ENCODE measurements around the gene SLC16A4.

SLC16A4 gene

GRCh38 chr1:110348050-110348449 lies 42.8 kb downstream of the SLC16A4 start:
- TF ChIP-seq GATA3 (IDR thresholded peaks at IDR 0.05; ENCODE audit: low read depth, low read length), result no peak
- TF ChIP-seq GATA2 (IDR thresholded peaks at IDR 0.05; ENCODE audit: low read depth, low read length), result no peak

GRCh38 chr1:110347182-110347893 lies 43.5 kb downstream of the SLC16A4 start:
- TF ChIP-seq GATA2 (IDR thresholded peaks at IDR 0.05; ENCODE audit: low read depth, low read length), result no peak
- TF ChIP-seq GATA3 (IDR thresholded peaks at IDR 0.05; ENCODE audit: low read depth, low read length), result no peak

GRCh38 chr1:110346690-110347089 lies 44.1 kb downstream of the SLC16A4 start:
- no peak for TF ChIP-seq GATA2 (IDR thresholded peaks at IDR 0.05; ENCODE audit: low read depth, low read length)
- no peak for TF ChIP-seq GATA3 (IDR thresholded peaks at IDR 0.05; ENCODE audit: low read depth, low read length)

GRCh38 chr1:110345480-110345879 lies 45.3 kb downstream of the SLC16A4 start:
- TF ChIP-seq GATA2 (IDR thresholded peaks at IDR 0.05; ENCODE audit: low read depth, low read length) (no peak), GATA3 (IDR thresholded peaks at IDR 0.05; ENCODE audit: low read depth, low read length) (no peak)

GRCh38 chr1:110344152-110344551 lies 46.7 kb downstream of the SLC16A4 start:
- TF ChIP-seq GATA3 (IDR thresholded peaks at IDR 0.05; ENCODE audit: low read depth, low read length), result no peak
- no peak for TF ChIP-seq GATA2 (IDR thresholded peaks at IDR 0.05; ENCODE audit: low read depth, low read length)

GRCh38 chr1:110343249-110343648 lies 47.6 kb downstream of the SLC16A4 start:
- TF ChIP-seq GATA3 (IDR thresholded peaks at IDR 0.05; ENCODE audit: low read depth, low read length) (no peak), GATA2 (IDR thresholded peaks at IDR 0.05; ENCODE audit: low read depth, low read length) (no peak)

GRCh38 chr1:110341872-110342331 lies 48.9 kb downstream of the SLC16A4 start:
- no peak for TF ChIP-seq GATA3 (IDR thresholded peaks at IDR 0.05; ENCODE audit: low read depth, low read length)
- no peak for TF ChIP-seq GATA2 (IDR thresholded peaks at IDR 0.05; ENCODE audit: low read depth, low read length)

GRCh38 chr1:110341146-110341871 lies 49.5 kb downstream of the SLC16A4 start:
- TF ChIP-seq GATA2 (IDR thresholded peaks at IDR 0.05; ENCODE audit: low read depth, low read length), result no peak
- no peak for TF ChIP-seq GATA3 (IDR thresholded peaks at IDR 0.05; ENCODE audit: low read depth, low read length)

- no peak for TF ChIP-seq GATA2 (IDR thresholded peaks at IDR 0.05; ENCODE audit: low read depth, low read length)
- no peak for TF ChIP-seq GATA3 (IDR thresholded peaks at IDR 0.05; ENCODE audit: low read depth, low read length)
These were observed 50.7 kb downstream of the SLC16A4 start for GRCh38 chr1:110340207-110340468.

- TF ChIP-seq GATA3 (IDR thresholded peaks at IDR 0.05; ENCODE audit: low read depth, low read length) (no peak), GATA2 (IDR thresholded peaks at IDR 0.05; ENCODE audit: low read depth, low read length) (no peak)
These were observed 51.2 kb downstream of the SLC16A4 start for GRCh38 chr1:110339407-110340206.

GRCh38 chr1:110338886-110339406 lies 51.9 kb downstream of the SLC16A4 start, which contains the start of gene RBM15:
Gene RBM15, plus strand, starts transcription at chr1:110339377. Its CDS starts 29 bp downstream, at chr1:110339406.
- peak; percentile 93 for TF ChIP-seq GATA2 (IDR thresholded peaks at IDR 0.05; ENCODE audit: low read depth, low read length)
- no peak for TF ChIP-seq GATA3 (IDR thresholded peaks at IDR 0.05; ENCODE audit: low read depth, low read length)

- no peak for TF ChIP-seq GATA2 (IDR thresholded peaks at IDR 0.05; ENCODE audit: low read depth, low read length)
- no peak for TF ChIP-seq GATA3 (IDR thresholded peaks at IDR 0.05; ENCODE audit: low read depth, low read length)
These were observed 52.4 kb downstream of the SLC16A4 start for GRCh38 chr1:110338309-110338885.

GRCh38 chr1:110337704-110338308 lies 53.0 kb downstream of the SLC16A4 start:
- TF ChIP-seq GATA3 (IDR thresholded peaks at IDR 0.05; ENCODE audit: low read depth, low read length) (no peak), GATA2 (IDR thresholded peaks at IDR 0.05; ENCODE audit: low read depth, low read length) (no peak)

Data from SH-SY5Y (cell line).